HAP-1 (cell line): ENCODE data around the gene RIMOC1.

Experiments
- DNase-seq, 2 experiments: peaks; one replicate each; pipeline ENCODE4 v3.0.0-alpha.2; 2016 to 2020; ENCODE audit warnings: low spot score in 2 of 2
- H3K27me3 ChIP-seq: fragments of 250-450 bp; sonication (Bioruptor Pico); 2 replicates; pipeline ENCODE4 v1.5.1; 2020; ENCODE audit warnings: low read depth, mild to moderate bottlenecking, moderate library complexity
- H3K36me3 ChIP-seq: fragments of 250-450 bp; sonication (Bioruptor Pico); replicated peaks from 2 replicates; pipeline ENCODE4 v1.5.1; 2020; ENCODE audit warnings: mild to moderate bottlenecking
- H3K4me1 ChIP-seq: fragments of 250-450 bp; sonication (Bioruptor Pico); 2 replicates; pipeline ENCODE4 v1.5.1; 2020; ENCODE audit warnings: mild to moderate bottlenecking
- H3K4me3 ChIP-seq: fragments of 250-450 bp; sonication (Bioruptor Pico); 2 replicates; pipeline ENCODE4 v1.5.1; 2020; ENCODE audit warnings: mild to moderate bottlenecking, moderate library complexity
- H3K9me3 ChIP-seq: fragments of 250-450 bp; sonication (Bioruptor Pico); 2 replicates; pipeline ENCODE4 v1.5.1; 2020; ENCODE audit warnings: mild to moderate bottlenecking, moderate library complexity
- in situ Hi-C: fragments of 300-500 bp; cut with MboI; formaldehyde crosslinking; loops from 3 replicates; pipeline ENCODE4 v1.14.3; 2020; ENCODE audit warnings: low sequenced_read_pairs, inconsistent platforms, mixed read lengths

Gene RIMOC1

GRCh38 chr5:41951224-41951623 is 47.1 kb downstream of the RIMOC1 start:
- H3K4me1 ChIP-seq: peaks cover 14% of the 10 kb centered on the region
- DNase-seq: no peak
- in situ Hi-C loops: no loop called here
- H3K9me3 ChIP-seq: no peaks in the 10 kb centered on the region
- no peak overlapping the region for H3K4me3 ChIP-seq
- no peaks in the 10 kb centered on the region for H3K27me3 ChIP-seq
- no peaks in the 10 kb centered on the region for H3K36me3 ChIP-seq
